Activated naive CD4-positive, alpha-beta T cell treated with Interleukin-2 at 50 U/mL for 16 hours (primary cell): ENCODE data around the gene ATP13A1.
A peak's percentile ranks its signal among the peaks of the same experiment; 100 is the strongest.
"Not testable (repeated sequence)": the region's sequence is repeated elsewhere in the genome, so short reads cannot be mapped to it uniquely, and the experiment has no call there.

Experiments
- DNase-seq: peaks from one replicate; pipeline ENCODE4 v3.0.0-alpha.2; 2020

ATP13A1 gene

DNA sequence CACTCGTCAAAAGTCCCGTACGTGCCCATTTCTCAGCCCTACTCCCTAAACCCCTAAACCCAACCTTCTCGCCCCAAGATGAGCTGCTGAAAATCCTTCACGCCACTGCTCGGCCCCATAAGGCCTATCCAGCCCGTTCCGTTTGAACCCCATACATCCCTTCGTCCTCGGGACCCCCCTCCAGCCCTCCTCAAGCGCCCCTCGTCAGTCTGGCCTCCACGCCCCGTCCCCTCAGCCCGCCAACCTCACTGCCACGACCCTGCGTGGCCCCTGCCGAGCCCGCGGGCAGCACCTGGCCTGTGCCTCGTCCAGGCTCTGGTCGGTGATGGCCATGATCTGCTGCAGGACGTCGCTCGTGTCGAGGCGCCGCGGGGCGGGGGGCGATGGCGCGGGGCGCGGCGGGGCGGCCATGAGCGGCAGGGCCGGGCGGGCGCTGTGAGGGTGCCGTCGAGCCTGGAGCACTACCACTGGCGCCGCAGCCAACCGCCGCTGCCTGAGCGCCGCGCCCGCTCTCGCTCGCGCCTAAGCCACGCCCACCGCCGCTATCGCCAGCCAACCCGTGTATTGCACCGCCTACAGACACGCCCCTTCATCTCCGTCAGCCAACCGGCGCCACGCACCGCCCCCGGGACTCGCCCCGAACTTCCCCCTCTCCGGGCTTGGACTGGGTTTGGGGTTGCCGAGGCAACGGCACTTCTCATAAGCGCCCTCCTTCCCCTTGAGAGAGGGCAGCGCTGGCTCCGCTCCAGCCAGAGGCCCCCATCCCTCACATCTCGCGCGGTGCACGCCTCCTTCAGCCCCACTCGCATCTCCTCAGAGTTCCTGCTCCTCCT is 45.0 kb downstream of the ATP13A1 start, which contains the start of gene PBX4:
TSS of gene PBX4 (minus strand) at position 469 of the 833 bp plus-strand sequence. CDS start at position 411, 58 bp downstream.
- peak; percentile 99 for DNase-seq

DNA sequence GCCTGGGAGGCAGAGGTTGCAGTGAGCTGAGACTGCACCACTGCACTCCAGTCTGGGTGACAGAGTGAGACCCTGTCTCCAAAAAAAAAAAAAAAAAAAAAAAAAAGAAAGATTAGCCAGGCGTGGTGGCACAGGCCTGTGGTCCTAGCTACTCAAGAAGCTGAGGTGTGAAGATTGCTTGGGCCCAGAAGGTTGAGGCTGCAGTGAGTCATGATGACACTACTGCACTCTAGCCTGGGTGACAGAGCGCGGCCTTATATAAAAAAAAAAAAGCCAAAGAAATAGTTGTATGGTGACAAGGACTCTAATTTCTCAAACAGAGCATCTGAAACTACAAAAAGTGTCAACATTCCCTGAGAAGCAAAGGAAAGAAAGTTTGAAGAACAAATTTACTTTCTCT is 48.4 kb downstream of the ATP13A1 start:
- DNase-seq, result peak; percentile 48

DNA sequence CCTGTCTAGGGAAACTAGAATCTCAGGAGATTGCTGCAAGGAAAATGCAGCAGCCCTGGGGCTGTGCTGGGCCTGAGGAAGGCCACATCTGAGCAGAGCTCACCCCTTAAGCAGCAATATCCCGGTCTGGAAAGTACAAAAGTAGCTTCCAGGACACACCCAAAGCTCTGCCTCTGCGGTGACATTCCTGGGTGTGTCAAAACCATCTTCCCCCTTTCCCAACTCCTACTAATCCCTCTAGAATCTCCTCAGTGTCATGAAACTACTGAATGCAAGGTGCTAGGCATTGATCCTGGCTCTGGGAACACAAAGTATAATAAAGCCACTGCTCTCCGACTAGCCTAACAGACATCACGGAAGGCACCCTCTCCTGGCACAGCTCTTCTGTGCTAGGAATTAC is 50.0 kb downstream of the ATP13A1 start:
- DNase-seq, result no peak

DNA sequence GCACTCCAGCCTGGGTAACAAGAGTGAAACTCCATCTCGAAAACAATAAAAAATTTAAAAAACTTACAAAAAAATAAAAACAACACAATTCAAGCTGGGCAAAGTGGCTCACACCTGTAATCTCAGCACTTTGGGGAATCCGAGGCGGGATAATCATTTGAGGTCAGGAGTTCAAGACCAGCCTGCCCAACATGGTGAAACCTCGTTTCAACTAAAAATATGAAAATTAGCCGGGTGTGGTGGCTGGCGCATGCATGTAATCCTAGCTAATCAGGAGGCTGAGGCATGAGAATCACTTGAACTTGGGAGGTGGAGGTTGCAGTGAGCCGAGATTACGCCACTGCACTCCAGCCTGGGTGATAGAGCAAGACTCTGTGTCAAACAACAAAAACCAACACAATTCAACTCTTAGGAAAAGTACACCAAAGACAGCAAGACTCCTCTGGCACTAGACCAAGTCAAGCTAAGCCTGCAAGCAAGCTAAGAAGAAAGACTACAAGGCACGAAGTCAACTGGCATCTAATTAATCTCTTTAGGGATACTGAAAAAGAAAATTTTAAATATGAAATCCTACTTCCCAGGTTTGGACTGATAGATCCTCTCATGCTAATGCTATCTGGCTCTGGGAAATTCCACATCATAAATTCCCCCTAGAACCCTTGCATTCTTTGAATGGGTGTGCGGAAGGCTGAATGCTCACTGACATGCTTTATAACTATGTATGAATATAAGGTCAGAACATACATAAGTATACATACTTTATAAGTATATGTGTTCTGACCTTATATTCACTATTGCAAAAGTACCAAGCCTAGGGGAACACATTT is 52.9 kb downstream of the ATP13A1 start:
- DNase-seq, result no peak

DNA sequence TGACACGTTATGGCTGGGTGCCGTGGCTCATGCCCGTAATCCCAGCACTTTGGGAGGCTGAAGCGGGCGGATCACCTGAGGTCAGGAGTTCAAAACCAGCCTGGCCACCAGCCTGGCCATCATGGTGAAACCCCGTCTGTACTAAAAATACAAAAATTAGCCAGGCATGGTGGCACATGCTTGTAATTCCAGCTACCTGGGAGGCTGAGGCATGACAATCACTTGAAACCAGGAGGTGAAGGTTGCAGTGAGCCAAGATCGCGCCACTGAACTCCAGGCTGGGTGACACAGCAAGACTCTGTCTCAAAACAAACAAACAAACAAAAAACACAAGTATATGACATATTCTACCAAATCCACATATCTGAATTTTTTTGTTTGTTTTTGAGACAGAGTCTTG is 56.8 kb downstream of the ATP13A1 start:
- not testable (repeated sequence) for DNase-seq

DNA sequence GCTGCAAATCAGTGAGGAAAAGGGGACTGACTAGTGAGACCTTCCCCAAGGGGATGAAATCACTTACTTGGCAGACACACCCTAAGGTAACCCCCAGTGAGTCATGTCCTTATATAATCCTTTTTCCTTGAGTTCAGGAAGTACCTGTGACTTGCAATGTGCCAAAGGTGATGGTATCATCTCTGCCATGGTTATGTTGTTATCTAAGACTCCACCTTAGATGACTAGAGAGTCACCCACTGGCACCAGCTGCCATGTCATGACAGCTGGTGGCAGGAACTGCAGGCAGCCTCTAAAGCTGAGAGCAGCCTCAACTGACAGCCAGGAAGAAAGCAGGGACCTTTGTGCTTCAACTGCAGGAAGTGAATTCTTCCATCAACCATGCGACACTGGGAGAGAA is 57.5 kb downstream of the ATP13A1 start:
- DNase-seq, result peak; percentile 42

DNA sequence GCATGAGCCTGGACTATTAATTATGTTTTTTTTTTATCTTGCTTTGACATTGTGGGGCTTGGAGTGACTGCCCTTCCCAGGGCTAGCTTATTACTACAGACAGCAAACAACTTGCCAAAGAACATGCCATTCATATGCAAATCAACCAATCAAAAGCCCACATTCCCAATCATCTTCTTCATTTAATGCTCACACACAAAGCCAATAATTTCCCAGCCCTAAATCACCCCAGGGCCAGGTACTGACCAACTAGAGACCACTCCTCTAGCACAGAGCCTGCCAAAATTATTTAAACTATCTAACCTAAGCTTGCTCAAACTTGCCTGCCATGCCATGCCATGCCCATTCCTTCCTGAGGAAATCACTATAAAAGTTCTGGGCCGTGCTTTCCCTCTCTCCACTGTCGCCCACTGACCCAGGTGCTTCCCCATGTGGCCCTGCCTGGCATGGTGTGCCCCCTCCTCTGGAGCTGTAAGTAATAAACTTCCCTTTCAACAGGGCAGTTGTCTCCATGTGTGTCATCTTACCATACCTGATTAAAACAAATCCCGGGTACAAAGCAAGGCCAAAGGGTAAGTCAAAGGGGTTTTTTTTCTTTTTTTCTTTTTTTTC is 60.7 kb downstream of the ATP13A1 start:
- DNase-seq, result no peak

DNA sequence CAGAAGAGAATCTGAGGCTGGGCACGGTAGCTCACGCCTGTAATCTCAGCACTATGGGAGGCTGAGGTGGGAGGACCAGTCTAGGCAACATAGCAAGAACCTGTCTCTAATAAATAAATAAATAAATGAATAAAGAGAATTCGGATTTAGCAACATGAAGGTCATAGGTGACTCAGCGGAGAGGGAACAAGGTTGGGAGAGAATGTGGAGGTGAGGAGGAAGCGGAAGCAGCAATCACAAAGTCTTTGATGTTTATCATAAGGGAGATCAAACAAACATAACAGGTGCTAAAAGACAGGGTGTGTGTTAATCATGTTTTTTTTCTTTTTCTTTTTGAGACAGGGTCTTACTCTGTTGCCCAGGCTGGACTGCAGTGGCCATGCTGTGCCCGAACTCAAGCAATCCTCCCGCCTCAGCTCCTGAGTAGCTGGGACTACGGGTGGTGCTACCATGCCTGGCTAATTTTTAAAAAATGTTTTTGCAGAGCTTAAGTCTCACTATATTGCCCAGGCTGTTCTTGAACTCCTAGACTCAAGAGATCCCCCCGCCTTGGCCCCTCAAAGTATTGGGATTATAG is 61.3 kb downstream of the ATP13A1 start:
- peak; percentile 26 for DNase-seq

DNA sequence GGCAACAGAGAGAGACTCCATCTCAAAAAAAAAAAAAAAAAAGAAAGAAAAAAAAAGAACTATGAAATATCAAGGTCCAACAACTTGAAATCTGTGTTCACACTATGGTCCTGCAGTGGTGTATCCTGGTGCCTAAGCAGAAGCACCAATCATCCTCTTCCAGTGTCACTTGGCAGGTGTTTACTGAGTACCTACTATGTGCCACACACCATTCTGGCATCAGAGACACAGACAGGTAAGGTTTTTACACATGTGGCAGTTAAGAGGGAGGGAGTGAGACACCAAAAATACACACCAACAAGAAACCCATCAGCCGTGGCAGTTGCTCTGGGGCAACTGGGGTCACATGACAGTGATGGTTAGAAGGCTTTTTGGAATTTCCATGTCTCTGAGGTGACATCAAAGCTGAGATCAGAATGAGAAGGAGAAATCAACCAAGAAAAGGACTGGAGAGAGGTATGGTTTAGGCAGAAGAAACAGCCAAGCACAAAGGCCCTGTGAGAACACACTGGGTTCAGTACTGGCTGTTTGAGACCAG is 62.6 kb downstream of the ATP13A1 start:
- no peak for DNase-seq

DNA sequence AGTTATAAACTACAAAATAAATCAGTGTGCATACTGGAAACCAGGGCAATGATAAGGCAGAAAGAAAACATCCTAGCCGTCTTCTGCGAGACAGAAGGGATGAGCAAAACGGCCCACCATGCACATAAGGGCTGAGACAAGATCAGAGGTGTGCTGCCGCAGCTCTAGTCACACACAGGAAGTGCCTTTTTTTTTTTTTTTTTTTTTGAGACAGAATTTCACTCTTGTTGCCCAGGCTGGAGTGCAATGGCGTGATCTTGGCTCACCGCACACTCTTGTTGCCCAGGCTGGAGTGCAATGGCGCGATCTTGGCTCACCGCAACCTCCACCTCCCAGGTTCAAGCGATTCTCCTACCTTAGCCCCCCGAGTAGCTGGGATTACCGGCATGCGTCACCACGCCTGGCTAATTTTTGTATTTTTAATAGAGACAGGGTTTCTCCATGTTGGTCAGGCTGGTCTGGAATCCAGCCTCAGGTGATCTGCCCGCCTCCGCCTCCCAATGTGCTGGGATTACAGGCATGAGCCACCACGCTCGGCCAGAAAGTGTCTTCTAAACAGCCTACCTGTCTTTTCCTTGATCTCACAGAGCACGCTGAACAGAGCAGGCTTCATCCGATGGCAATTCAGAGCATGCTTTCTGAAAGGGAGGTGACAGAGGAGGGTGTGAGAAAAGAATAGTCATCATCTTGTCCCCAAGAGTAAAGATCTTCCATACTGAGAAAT is 64.6 kb downstream of the ATP13A1 start:
- DNase-seq, result peak; percentile 63

DNA sequence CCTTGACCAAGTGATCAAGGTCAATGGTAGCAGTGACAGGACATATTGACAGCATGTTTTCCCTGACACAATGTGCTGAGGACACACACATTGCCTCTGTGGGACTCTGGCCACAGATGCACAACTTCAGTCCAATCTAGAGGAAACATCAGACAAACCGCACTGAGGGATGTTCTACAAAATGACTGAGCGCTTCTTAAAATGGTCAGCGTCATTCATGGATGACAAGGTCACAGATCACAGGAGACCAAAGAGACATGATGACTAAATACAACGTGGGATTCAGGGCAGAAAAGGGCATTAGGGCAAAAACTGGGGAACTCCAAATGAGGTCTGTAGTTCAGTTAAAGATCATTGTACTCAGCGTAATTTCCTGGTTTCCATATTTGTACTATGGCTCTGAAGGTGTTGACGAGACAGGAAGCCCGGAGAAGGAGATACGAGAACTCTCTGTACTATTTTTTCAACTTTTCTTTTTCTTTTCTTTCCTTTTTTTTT is 65.6 kb downstream of the ATP13A1 start:
- peak; percentile 58 for DNase-seq
